Endothelial cell (in vitro differentiated cells): ENCODE results near the gene ANKZF1. TPM values are rescaled to one million over a fixed set of nuclear protein-coding genes. Genes with fewer than 3 reads are reported as not detected.
"Not testable (repeated sequence)": the region's sequence is repeated elsewhere in the genome, so short reads cannot be mapped to it uniquely, and the experiment has no call there.

Experiments used
- DNase-seq: peaks from one replicate; pipeline ENCODE4 v3.0.0; 2021; ENCODE audit warnings: low spot score
- H3K27ac Mint-ChIP-seq: one replicate; pipeline ENCODE4 v1.8.0; 2021; ENCODE audit warnings: mixed read lengths, inconsistent platforms; ENCODE audit not compliant: unreplicated experiment
- H3K27me3 Mint-ChIP-seq: one replicate; pipeline ENCODE4 v1.8.0; 2021; ENCODE audit warnings: mild to moderate bottlenecking, moderate library complexity, mixed read lengths, inconsistent platforms; ENCODE audit not compliant: unreplicated experiment
- H3K36me3 Mint-ChIP-seq: one replicate; pipeline ENCODE4 v1.8.0; 2021; ENCODE audit warnings: mild to moderate bottlenecking, low read depth, mixed read lengths, inconsistent platforms; ENCODE audit not compliant: unreplicated experiment
- H3K4me1 Mint-ChIP-seq: one replicate; pipeline ENCODE4 v1.8.0; 2021; ENCODE audit warnings: mild to moderate bottlenecking, mixed read lengths, inconsistent platforms; ENCODE audit not compliant: unreplicated experiment
- H3K4me3 Mint-ChIP-seq: one replicate; pipeline ENCODE4 v1.8.0; 2021; ENCODE audit warnings: mild to moderate bottlenecking, mixed read lengths, inconsistent platforms; ENCODE audit not compliant: unreplicated experiment
- H3K9me3 Mint-ChIP-seq: one replicate; pipeline ENCODE4 v1.8.0; 2021; ENCODE audit warnings: mixed read lengths, inconsistent platforms; ENCODE audit not compliant: unreplicated experiment
- CTCF ChIP-seq: fragments of 200-600 bp; sonication (generic); IDR thresholded peaks from one replicate; pipeline ENCODE4 v1.5.0; 2021; ENCODE audit warnings: antibody characterized with exemption; ENCODE audit not compliant: unreplicated experiment
- total RNA-seq: library from RNA; stranded (reverse); fragmentation: NEBNext Ultra II Directional; extraction: Animal tissue kit (Norgen Biotek cat#: 25700); gene quantifications from one replicate; pipeline ENCODE4 v1.2.1, GENCODE V29; 2021; ENCODE audit not compliant: unreplicated experiment

Gene ANKZF1
- total RNA-seq, 1 donor from 2014 or later: 43.8 TPM

GRCh38 chr2:219252570-219252899 lies 22.9 kb downstream of the ANKZF1 start:
- no peak for TF ChIP-seq CTCF
- peaks cover 18% of the 10 kb centered on the region for H3K36me3 Mint-ChIP-seq
- peak overlapping the region; percentile 30 for H3K27ac Mint-ChIP-seq
- no peak for DNase-seq
- H3K9me3 Mint-ChIP-seq: no peaks in the 10 kb centered on the region
- H3K4me1 Mint-ChIP-seq: peaks cover 18% of the 10 kb centered on the region
- peaks cover 15% of the 10 kb centered on the region for H3K27me3 Mint-ChIP-seq
- peak overlapping the region; percentile 62 for H3K4me3 Mint-ChIP-seq

GRCh38 chr2:219252900-219253752 lies 23.5 kb downstream of the ANKZF1 start, which contains the start of gene TUBA4B:
TUBA4B (plus strand) TSS chr2:219253243; CDS start chr2:219253408, 165 bp downstream.
- DNase-seq: peak; percentile 31
- Mint-ChIP-seq H3K27me3 (peaks cover 15% of the 10 kb centered on the region), H3K27ac (peak within 1 kb of the TSS; percentile 30), H3K4me3 (peak within 1 kb of the TSS; percentile 76), H3K36me3 (peaks cover 18% of the 10 kb centered on the region), H3K4me1 (peaks cover 18% of the 10 kb centered on the region), H3K9me3 (no peaks in the 10 kb centered on the region)
- TF ChIP-seq CTCF: no peak

GRCh38 chr2:219253753-219254589 lies 24.4 kb downstream of the ANKZF1 start, which contains the start of gene TUBA4A:
TUBA4A (minus strand) TSS chr2:219253918; CDS start chr2:219253858, 60 bp downstream.
- TF ChIP-seq CTCF: no peak
- H3K27me3 Mint-ChIP-seq: peaks cover 15% of the 10 kb centered on the region
- peaks cover 13% of the 10 kb centered on the region for H3K4me1 Mint-ChIP-seq
- H3K4me3 Mint-ChIP-seq: peak within 1 kb of the TSS; percentile 76
- H3K9me3 Mint-ChIP-seq: no peaks in the 10 kb centered on the region
- peak; percentile 52 for DNase-seq
- H3K36me3 Mint-ChIP-seq: peaks cover 13% of the 10 kb centered on the region
- peak within 1 kb of the TSS; percentile 30 for H3K27ac Mint-ChIP-seq

GRCh38 chr2:219254590-219255201 lies 25.1 kb downstream of the ANKZF1 start:
- Mint-ChIP-seq H3K27me3 (peaks cover 15% of the 10 kb centered on the region), H3K4me1 (peaks cover 6% of the 10 kb centered on the region), H3K27ac (peak overlapping the region; percentile 22), H3K9me3 (no peaks in the 10 kb centered on the region), H3K36me3 (peaks cover 12% of the 10 kb centered on the region), H3K4me3 (peak overlapping the region; percentile 57)
- no peak for DNase-seq
- TF ChIP-seq CTCF: no peak

GRCh38 chr2:219258942-219259341 lies 29.3 kb downstream of the ANKZF1 start:
- not testable (repeated sequence) for H3K9me3 Mint-ChIP-seq, H3K4me3 Mint-ChIP-seq, H3K27me3 Mint-ChIP-seq, DNase-seq, H3K36me3 Mint-ChIP-seq, H3K27ac Mint-ChIP-seq
- H3K4me1 Mint-ChIP-seq: peaks cover 11% of the 10 kb centered on the region
